NCI-H345 (cell line): ENCODE results near the gene TP53I13.

Source experiments
- DNase-seq: peaks from one replicate; lab custom pipeline; 2025; lab: John Stamatoyannopoulos, UW

The TP53I13 gene

DNA sequence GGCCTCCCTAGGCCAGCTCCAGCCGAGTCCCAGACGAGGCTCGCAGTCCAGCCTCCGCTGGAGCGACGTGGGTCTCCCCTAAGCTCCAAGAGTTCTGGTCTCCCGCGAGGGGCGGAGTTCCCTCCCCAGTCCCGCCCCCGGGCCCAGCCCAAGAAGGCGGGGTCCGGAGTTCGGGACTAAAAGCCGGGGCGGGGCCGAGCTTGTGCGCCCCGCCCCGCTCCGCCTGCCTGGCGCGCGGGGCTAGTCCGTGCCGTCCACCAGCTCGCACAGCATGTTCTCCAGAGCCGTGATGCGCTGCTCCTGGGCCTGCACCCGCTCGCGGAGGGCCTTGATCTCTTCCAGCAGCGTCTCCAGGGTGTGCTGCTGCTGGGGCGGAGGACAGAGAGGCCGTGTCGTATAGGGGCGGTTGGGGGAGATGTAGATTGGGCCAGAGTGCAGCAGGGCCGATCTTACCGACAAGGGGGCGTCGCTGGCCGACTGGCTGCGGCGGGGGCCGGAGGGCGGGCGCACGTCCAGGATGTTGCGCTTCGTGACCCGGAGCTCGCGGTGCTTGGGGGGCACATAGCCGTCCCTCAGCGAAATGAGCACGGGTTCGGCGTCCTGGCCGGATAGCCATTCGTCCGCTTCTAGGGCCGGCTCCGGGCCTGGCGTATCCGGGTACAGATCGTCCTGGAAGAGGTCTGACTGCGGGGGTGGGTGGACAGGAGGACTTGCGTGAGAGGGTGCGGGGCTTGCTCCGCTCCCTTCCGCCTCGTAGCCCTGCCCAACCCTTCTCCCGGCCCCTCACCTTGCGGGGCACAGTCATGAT, 47.2 kb downstream of the TP53I13 start:
- peak; percentile 88 for DNase-seq

DNA sequence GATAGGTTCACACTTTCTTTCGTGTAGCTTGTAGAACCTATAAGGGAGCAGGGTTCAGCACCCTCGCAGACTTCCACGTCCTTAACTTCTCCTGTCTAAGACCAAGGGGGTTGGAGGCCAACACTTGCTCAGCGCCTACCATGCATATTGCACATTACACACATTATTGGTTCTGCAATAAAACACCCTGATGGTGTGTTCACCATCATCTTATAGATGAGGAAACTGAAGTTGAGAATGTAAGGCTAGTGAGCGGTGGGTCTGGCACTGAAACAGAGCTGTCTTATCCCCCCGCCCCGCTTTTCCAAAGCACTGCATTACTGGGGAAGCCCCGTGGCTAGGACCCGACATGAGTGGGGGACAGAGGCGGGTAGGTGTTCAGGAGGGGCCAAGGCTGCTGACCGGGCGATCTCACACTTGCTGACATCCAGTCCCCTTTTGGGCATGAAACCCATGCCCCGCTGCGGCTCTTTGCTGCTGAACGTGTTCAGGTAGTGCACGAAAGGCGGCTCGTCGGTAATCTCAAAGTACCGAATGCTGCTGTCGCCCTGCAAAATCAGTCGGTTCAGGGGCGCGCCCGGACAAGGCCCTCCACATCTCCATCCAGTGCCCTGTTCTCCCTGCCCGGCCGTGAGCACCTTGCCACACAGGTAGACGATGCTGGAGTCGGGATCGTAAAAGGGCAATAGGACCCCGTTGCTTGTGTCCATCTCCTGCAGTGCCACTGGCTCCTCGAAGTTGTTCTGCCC, 48.0 kb downstream of the TP53I13 start:
- DNase-seq: peak; percentile 44

DNA sequence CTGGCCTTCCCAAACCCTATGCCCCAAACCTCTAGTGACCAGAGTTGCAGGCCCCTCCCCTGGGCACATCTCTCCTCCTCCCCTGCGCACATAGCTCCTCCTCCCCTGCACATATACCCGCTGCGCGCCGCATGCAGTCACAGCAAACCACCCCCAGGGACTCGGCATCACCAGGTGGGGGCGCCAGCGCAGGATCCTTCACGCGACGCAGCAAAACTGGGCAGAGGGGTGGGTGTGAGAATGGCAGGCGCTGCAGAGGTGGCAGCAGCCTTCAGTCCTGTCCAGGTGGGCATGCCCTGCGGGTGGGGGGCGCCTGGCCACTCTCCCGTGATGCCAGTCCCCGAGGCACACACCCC, 48.6 kb downstream of the TP53I13 start:
- DNase-seq: peak; percentile 89

DNA sequence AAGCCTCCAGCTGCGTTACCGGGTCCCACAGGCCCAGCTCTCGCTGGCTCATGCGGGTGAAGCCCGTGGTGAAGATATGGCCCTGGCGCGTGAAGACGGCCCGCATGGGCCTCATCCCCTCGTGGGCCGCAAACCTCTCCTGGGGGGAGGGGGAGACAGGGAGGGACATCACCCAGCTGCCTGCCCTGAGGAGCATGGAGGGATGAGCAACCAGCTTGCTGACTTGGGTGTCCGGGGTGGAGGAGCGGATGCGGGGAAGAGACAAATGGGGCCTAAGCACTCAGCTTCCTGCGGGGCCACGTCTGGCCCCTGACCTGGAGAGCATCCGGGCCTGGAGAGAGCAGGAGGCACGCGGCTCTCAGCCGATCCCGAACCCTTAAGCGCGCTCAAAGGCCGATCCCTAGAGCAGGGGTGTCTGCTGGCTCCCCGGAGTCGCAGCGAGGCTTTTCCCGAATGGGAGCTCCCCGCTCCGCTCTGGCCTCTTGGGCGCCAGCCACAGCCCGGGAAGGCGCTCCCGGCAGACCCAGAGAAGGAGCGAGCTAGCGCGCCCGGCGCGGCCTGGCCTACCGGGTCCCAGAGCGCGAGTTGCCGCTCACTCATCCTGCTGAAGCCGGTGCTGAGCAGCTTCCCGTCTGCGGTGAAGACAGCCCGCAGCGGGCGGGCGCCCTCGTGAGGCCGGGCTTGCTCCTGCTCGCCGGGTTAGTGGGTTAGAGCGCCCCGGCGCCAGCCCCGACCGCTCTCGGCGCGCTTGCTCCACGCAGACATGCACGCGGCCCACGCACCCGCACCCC, 49.2 kb downstream of the TP53I13 start:
- peak; percentile 72 for DNase-seq

DNA sequence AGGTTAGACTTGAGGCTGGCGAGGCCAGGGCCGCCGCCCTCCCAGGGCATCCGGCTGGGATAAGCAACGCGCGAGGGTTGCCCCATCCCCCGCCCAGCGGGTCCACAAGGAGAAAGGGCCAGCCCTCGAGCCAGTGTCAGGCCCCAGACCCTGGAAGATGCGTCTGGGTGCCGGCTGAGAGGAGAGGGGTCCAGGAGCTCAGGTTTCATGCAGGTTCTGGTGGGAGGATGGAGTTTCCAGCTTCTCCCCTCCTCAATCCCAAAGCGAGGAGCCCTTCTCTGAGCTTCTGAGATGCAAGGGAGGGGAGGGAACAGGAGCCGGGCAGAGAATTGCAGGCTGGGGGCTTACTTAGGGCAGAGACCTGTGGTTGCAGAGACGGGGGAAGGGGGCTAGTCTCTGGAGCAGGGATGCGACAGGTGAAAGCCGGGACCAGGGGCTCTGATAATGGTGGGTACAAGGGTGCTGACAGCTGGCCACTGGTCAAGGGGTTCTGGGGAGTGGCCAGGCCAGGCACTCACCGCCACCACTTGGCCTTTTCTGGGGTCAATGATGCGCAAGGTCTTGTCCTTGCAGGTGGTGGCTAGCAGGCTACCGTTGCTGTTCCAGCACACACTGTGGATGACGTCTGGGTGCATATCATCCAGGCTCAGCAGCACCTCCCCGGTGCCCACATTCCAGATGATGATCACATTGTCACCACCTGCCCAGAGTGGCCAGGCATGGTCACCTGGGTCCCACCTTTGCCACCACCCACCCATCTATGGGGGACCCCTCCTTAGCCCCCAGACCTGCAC, 50.0 kb downstream of the TP53I13 start:
- no peak for DNase-seq

DNA sequence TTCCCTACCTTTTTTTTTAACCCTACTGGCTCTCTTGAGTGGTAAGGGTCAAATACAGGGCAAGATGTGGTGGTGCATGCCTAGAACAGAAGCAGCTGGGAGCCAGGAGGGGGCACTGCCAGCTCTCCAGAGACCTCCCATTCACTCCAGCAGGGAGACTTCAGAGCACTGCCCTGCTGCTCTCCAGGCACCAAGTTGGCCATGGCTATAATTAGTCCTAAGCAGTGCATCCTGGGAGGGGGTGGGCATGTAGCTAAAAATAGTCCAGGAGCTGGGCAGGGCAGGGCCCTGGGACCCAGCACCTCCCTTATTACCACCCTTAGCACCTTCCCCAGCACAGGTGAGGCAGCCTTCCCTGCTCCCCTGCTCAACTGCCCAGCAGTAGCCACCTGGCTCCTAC, 50.8 kb downstream of the TP53I13 start:
- peak; percentile 33 for DNase-seq

DNA sequence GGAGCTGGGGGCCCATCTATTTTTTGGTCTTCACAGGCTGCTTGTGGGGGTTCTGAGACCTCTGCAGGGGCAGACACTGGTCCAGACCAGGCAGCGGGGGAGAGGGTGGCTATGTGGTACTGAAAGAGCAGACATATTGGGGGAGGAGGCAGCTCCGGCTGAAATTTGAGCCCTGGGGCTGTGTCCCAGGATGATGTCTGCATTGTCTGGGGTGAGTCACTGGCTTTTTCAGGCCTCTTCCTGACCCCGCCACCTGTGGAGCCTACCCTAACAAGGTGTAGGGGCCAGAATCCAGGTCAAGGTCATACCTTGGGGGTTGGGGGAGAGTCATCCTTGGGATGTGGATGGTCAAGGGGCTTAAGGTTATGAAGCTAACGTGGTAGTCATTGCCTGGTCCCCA, 51.8 kb downstream of the TP53I13 start:
- no peak for DNase-seq

DNA sequence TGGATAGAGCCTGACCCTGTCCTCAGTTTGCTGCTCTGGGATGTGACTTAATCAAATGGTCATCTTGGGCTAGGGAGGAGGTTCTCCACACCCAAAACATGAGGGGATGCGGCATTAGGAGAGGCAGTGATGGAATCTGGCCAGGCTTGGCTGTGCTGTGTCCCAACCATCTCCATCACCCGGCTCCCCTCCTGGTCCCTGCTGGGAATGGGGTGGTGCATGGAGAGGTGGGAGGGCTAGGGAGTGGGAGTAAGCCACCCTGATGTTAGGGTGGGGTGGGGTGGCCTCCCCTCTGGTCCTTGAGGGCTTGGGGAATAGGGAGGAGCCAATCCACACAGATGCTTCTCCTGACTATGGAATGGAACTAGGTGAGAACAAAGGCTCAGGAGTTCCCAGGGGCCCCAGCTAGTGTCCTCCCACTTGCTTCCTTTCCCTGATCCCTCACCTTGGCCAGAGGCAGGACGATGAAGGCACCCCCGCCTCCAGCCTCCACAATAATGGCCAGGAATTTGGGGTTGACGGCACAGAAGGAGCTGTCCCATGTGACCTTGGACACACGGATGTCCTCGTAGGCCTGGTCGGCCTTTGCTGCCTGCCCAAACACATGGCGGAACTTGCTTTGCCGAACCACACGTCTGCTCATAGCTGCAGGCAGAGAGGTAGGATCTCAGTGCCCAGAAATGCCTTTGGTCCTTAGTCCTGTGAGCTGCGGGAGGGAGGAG, 52.4 kb downstream of the TP53I13 start:
- DNase-seq: no peak

DNA sequence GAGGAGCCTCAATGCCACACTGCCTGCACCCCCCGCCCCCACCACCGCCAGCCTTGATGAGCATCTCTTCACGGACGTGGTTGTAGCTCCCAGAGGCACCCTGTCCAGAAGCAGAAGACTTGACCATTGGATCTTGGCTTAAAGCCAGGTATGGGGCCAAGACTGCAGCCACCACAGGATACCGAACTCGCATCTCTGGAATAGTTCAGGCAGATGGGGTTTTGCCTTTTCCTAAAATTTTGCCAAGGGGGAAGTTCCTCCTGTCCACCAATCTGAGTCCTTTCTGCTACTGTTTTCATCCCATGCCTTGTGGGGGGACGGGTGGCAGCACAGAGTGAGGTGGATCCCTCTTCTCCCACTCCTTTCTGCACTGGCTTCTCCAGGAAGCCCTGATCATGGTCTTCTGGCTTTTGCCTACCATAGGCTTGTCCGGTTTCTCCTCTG, 53.3 kb downstream of the TP53I13 start:
- no peak for DNase-seq
